Stimulated activated CD8-positive, alpha-beta memory T cell treated with anti-CD3 and anti-CD28 coated beads, Interleukin-7, amount 100 ng/mL, for 48 hours (primary cell): ENCODE results near the gene JAZF1.
"Not testable (repeated sequence)": the region's sequence is repeated elsewhere in the genome, so short reads cannot be mapped to it uniquely, and the experiment has no call there.

ENCODE experiments used
- DNase-seq, 2 donors: peaks; one replicate each; pipeline ENCODE4 v3.0.0-alpha.2; 2020; ENCODE audit warnings: low read depth in 1 of 2; ENCODE audit errors: extremely low read depth in 1 of 2

The JAZF1 gene

DNA sequence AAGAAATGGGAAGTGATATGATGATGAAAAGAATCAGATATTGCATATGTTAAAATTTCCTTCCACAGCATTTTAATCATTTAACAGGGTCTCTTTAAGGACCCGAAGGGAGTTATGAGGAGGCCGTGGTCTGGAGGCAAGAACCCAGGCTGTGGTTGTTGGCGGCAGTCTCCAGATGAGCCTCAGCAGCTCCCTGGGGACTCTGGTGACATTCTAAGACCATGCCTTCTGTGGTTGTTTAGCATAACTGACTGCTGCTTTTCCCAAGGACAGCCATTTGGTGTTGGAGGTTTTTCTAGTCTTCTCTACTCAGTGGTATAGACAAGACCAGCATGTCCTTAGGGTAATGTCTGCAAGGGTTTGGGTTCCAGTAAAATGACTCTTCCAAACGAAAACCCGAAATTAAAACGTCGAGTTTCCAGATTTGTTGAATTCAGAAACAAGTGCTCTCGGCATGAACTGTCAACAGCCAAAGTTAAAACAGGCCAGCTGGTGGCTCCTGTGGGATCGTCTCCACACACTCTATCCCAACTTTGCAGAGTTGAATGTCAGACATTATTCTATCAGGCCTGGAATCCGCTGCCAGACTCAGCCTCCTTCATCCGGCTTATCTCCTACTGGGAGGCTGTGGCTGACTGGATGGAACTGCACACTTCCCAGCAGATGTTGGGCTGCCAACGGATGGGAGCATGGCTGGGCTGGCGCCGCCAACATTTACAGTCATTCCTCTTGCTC is 257.5 kb downstream of the JAZF1 start:
- no peak for DNase-seq

DNA sequence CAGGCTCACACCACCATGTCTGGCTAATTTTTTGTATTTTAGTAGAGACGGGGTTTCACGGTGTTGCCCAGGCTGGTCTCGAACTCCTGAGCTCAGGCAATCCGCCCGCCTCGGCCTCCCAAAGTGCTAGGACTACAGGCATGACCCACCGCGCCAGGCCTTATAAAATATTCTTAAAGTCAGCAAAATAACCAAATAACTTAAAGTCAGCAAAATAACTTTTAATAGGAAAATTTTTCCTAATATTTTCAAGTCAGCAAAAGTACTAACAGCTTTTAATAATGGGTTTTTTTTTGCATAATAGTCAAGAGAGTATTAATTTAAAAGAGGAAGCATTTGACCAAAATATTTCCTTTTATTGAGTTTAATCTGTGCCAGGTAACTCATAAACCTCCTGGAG is 258.2 kb downstream of the JAZF1 start:
- not testable (repeated sequence) for DNase-seq

DNA sequence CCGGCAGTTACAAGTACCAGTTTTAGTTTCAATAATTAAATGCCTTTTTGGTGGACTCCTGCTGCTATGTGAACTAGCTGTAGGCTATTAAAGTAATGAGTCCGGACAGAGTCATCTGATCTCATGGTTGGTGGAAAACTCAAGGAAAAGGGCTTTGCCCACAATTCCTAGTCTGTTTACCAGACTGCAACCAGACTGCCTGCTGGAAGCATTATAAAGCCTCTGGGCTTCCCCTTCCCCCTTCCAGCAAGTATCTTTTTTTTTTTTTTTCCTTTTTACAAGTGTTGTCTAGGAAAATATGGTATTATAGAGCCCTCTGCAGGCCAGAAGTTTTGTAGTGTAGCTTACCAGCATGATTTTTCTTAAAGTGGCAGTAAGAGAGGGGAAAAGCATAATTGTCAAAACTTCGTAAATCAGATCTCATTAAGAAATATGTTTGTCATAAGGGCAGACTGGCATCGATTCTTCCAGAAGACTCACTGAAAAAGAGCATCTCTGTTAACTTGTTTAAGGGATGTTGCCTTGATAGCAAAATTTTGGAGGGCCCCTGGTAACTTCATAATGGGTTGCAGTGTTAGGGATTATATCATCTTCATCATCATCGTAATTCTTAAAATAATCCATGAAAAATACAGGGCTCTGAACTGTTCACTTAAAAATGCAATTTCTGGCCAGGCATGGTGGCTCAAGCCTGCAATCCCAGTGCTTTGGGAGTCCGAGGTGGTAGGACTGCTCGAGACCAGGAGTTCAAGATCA is 259.3 kb downstream of the JAZF1 start:
- no peak for DNase-seq

DNA sequence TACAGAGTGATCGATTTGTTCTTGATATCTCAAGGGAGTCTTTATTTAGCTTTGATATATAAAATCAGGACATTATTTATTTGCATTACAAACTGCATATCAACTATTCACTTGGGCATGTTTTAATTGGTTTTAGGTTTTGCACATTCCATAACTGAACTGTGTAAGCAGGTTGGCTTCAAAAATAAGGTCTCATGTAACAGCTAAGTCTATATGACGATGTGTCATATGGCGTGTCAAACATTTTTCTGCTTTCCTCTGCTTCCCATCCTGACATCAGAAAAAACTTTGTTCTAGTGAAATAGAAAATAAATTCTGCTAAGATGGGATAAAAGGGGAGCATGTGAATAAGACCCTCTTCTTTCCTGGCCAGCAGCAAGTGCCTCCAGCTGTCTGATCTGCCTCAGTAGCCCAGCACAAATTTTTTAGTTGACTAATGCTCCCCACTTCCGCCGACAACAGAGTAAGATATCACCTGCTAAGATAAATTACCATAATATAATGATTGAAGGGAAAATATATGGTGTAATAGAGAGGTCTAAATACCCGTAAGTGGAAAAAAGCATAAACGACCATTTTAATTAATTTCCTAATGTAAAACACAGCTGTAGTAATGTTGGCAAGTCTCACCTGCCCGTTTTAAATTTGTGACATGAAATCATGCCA is 260.2 kb downstream of the JAZF1 start:
- DNase-seq, result no peak

DNA sequence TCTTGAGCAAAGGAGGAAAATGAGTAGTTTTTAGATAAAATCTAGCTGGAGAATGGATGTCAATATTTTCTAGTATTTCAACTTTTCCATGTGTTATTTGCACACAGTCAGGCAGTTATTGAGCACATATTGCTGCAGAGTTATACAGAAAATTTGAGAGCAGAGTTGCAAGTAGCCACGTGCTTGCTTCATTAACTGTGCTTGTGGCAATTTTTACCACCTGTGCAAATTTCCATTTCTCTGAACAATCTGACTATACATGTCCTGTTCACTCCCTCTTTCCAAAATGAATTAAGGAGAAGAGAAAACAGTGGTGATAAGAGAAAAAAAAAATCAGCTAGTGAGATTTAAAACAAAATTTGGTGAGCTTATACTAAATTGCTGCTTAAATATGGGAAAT is 262.1 kb downstream of the JAZF1 start:
- no peak for DNase-seq

DNA sequence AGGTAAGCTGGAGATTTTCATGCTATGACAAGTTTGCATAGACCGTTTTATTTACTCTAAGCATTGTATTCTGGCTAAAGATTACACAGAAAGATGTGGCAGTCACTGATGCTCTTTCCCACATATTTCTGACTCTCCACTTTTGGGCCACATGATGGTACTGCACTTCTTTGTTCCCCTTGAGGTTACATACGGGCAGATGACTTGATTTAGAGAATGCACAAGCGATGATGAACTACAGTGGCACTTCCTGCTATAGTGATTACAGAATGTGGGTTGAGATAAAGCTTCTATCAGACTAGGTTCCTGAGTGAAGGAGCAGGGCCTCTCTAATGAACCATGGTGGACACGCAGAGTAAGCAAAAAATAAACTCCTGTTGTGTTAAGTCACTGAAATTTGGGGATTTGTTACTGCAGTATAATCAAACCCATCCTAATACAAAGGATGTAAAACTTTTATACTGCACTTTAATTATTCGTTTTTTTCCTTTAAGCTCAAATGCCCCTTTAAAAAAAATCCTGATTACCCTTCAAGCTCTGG is 262.8 kb downstream of the JAZF1 start:
- DNase-seq, result no peak

DNA sequence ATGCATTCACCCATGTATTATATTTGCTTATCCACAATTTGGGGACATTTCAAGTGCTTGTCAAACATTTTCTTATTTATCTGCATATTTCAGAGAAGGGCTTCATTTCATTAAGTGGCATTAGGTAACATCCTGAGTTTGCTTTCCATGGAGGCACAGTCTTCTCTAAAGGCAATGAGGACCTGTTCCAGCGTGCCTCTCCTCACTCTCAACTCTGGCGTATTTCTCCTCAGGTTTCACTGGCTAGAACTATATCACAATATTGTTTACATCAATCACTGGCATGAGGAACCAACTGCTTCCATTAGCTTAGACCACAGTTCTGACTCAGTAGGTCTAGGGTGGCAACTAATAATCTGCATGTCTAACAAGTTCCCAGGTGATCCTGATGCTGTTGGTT is 263.5 kb downstream of the JAZF1 start:
- DNase-seq, result no peak

DNA sequence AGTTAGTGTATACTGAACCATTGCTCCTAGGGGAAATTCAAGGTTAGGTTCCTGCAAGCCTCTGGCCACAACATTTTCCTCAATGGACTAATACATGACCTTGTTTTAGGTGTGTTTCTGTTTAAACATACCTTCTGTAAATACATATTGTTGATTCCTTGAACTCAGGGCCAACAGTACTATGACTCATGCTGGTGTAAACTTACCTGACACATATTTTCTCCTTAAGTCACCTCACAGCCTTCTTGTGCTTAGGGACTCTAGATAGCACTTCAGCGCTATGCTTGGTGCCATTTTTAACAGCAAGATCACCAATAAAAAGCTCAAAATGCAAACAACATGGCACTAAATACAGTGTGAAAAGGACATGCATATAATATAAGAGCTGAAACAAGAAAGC is 264.2 kb downstream of the JAZF1 start:
- no peak for DNase-seq

DNA sequence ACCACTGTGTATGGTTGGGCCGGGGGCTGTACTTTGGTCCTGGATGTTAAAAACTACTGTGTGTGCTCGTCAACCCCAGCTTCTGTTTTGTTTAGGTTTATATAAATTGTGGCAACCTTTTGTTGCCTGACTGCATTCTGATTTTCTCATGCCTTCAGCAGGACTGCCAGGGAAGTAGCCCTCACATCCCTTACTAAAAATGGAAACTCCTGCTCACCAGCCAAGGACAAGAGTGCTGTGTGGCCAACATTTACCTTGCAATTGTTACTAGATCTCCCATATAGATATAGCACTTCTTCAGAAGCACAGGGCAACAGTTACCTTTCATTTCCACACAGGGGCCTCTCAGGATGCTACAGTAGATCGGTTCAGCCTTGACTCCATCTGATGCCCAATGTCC is 266.2 kb downstream of the JAZF1 start:
- no peak for DNase-seq

DNA sequence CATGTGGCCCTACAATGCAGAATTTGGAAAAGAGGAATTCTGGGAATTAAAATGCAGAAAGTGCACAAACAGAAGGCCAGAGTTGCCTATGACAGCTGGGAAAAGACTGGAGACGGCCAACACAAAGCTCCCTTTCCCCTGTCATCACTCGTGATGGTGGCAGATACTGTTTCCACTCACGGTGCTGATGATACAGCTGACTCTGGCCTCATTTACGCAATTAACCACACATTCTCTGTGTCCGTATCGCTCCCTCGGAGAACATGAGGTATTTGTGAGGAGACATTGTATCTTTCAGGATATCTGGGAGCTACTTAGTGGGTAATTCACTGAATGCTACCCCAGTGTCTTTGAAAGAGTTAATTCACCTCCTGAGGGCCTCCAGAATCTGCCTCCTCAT is 267.8 kb downstream of the JAZF1 start:
- no peak for DNase-seq

DNA sequence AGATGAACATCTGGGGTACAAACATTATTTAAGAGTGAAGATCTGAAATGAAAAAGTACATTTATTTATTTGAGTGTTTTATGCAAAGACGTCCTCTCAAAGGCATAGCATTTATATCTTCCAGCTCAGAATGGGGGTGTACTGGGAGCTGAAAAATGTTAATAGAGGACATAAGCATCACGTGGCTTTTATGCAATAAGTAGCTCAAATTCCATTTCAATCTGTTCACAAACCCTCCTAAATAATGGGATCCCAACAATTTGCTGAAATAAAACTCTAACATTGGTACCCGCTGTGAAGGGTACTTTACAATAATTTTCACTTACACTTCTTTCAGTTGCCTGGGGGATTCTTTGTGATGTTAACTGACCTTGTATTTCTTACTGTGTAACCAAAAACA is 268.7 kb downstream of the JAZF1 start:
- DNase-seq, result no peak

DNA sequence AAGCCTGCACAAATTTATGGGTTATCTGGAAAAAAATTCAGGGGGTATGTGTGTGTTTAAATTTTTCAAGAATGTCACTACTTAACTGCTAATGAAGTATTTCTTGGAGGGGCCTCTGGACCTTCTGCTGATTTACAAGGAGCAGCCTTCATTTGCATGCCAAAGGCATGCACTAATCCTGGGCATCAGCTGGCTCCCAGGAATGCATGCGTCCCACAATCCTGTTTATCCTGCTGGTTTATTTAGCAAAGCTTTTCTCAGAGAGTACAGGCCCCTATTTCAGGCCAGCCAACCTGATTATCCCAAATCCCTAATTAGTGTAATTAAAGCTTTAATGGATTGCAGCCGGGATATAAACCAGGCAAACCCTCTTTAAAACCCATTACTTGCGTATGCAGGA is 270.3 kb downstream of the JAZF1 start:
- no peak for DNase-seq

DNA sequence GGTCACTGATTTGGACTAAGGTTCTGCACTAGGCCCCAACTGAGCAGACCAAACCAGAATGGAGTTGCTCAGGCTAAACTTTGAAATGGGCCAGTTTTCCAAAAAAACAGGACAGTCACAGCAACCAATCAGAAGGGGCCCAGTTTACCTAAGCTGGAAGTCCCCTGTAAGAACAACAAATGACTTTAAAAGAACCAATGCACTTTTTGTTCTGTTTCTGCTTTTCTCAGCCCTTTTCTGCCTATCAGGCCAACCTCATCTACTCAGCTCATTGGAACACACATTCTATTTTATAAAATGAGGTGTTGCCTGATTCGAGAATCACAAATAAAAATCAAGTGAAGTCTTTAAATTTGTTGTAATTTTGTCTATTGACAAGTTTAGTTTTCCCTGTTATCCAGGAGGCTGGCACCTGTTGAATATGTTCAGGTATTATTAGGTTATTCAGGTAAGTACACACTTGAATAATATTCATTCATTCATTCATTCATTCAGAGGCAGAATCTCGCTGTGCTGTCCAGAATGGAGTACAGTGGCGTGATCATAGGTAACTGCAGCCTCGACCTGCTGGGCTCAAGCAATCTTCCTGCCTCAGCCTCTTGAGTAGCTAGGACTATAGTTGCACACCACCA is 271.9 kb downstream of the JAZF1 start:
- DNase-seq, result no peak

DNA sequence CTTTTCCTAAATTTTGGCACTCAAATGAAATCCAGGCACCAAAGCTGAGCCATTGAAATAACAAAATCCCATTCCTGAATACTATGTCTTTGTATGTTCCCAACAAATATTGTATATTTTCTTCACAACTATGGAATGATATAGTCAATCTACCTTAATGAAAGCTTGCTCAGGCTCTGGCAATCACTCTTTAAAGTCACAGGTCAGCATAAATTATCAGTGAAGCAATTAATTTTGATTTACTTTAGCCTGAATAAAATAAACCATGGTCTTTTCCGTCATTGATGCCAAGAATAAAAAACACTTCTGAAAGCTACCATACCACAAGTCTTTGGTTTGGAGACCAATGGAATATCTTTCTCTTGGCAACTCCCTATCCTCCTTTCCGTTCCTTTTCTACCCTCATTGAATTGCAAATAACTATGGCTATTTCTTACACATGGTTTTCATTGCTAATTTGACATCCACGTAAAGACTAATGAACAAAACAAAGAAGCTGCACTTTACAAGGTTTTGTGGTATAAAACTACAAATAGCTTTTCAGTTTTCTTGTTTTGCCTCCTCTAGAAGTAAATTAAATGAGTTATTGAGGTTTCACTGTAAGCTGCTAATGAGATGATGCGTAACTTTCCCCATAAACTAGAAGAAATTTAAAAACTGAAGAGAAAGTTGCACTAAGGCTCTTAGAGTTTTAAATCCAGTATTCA is 274.1 kb downstream of the JAZF1 start:
- DNase-seq, result no peak

DNA sequence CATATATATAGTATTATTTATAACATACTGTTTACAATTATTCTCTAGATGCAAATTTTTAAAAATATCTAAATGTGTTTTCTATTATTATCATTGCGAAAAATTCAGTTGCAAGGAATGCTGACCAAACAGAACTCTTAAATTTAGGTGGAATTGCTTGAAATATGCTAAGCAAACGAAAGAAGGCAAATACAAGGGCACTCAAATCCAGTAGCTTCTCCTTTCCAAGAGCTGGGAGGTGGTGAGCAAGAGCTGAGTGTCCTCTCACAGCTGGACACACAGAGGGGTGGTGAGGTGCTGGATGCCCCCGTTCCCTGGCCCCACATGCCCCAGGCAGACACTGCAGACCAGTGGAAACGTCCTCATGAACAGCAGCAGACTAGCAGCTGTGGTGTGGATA is 274.6 kb downstream of the JAZF1 start:
- no peak for DNase-seq

DNA sequence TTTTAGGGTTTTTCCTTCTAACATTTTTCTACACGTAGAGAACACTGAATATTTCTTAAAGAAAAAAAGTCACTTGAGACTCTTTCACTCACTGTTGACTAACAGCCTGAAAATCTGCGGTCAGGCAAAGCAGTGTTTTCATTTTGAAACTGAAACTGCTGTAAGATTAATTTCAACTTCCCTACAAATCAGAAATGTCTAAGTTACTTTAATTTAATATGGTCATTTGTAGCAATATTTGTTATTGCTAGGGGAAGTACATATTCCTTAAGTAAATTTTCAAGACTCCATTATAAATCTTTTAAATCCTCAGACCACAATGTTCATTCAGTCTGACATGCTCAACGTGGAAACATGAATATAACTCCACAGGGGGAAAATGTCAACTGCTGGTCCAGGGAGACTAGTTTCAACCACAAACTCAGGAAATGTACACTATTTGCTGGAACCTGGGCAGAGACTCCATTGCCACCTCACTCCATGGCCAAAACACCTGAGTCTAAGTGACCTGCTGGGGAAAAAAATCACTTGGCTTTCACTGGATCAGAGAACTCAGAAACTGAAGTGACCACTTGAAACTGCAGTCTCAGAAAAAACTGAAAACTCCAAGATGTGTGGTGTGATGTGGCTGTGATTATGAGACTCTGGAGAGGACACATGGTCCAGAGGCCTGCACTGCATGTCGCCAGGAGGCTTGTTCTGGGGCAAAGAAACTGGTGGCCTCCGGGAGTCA is 279.4 kb downstream of the JAZF1 start:
- DNase-seq, result peak in 1 of 2 donors; percentile 11

DNA sequence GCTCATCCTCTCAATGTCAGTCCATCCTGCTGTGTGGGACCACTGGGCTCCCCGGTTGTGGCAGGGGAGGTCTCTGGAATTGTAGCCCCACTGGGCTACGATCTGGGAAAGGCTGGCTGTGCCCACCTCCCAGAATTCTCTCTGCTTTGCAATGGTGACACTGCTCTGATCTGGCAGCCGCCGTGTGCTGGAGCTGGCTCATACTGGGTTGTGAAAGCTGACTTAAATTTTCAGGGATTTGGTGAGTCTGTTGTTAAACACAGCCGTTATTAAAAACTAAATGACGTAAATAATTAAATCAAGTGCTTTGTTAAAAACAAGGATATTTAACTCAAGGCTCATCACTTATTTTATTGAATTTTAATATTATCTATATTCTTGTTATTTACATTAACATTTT is 280.6 kb downstream of the JAZF1 start:
- no peak for DNase-seq

DNA sequence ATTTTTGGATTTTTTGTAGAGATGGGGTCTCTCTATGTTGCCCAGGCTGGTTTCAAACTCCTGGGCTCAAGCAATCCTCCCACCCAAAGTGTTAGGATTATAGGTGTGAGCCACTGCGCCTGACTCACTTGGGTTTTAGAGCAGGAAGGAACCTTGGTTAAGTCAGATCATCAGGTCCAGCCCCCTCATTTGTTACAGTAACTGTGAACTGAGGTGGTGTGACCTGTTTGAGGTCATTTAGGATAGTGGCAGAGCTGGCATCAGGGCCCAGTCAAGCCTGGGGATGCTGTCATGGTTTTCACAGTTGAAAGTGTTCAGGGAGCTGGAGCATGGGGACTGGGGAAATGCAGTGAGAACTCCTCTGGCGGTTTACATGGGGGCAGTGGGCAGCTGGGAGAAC is 281.0 kb downstream of the JAZF1 start:
- DNase-seq, result peak; percentile 9 to 35

DNA sequence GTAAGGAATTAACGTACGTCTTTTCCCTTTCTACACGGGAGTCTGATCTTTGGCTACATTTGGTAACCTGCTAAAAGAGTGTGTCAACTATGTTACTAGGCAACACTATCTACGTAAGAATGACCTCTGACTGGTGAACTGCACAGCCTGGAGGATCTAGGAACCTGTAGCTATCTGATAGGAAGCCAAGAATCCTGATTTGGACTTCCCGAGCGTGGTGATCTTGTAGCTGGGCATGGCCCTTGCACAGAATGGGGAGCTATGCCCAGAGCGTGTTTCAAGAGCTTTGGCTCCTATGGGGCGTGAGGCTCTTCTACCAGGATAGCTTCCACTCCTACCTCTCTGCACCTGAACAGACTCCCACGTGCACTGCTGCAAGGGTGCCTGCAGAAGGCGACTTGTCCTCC is 283.2 kb downstream of the JAZF1 start:
- no peak for DNase-seq

DNA sequence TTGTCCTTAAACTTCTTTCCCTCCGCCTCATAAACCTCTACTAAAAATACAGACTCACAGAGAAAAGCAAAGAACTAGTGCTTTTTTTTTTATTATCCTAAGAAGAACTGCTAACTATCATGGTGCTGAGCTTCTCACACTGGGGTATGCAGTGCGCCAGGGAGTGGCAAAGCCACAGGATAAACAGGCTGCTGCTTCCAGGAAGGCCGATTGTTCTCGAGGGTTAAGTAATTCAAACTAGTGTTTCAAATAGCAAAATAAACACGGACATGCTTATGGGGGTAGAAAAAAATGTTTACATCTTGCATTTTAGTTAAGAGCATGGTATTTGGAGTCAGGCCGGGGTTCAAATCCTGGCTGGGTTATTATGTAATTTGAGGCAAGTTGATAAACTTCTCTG is 283.6 kb downstream of the JAZF1 start:
- DNase-seq, result no peak
